Activated naive CD8-positive, alpha-beta T cell treated with anti-CD3 and anti-CD28 coated beads, Interleukin-2, amount 50 U/mL, for 16 hours (primary cell): Measurements from ENCODE around the gene ARHGEF28.

ENCODE experiments used
- DNase-seq: peaks from one replicate; pipeline ENCODE4 v3.0.0-alpha.2; 2020; ENCODE audit warnings: low read depth, low spot score

The ARHGEF28 gene

GRCh38 chr5:73958037-73958436, 332.0 kb downstream of the ARHGEF28 start:
- DNase-seq, result no peak

- no peak for DNase-seq
These were observed 334.0 kb downstream of the ARHGEF28 start for GRCh38 chr5:73960023-73960422.

GRCh38 chr5:73960426-73960825, 334.4 kb downstream of the ARHGEF28 start:
- DNase-seq, result no peak

- DNase-seq, result no peak
These were observed 336.9 kb downstream of the ARHGEF28 start for GRCh38 chr5:73962801-73963425.

DNA sequence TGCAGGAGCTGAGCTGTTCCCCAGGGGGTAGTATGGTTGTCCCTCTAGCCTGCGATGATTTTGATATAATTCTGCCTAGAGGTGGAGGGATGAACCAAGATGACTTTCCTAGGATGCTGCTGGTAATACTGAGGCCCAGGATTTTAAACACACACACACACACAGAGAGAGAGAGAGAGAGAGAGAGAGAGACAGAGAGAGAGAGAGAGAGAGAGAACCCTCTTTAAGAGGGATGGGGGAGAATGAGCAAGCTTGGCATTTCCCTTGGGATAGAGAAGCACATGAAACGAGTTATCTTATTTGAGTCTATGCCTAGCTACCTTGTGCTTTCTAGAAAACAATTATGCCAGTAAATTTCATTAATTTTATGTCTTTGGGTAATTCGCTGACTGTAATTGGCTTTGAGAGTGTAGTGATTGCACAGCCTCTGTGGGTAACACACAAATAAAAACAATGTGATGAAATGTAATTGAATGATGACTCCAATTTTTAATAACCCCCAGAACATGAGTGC, 338.4 kb downstream of the ARHGEF28 start:
- DNase-seq, result no peak

- DNase-seq, result no peak
These were observed 340.5 kb downstream of the ARHGEF28 start for GRCh38 chr5:73966451-73966850.

- DNase-seq, result no peak
These were observed 341.4 kb downstream of the ARHGEF28 start for GRCh38 chr5:73967347-73967746.

- DNase-seq, result no peak
These were observed 342.2 kb downstream of the ARHGEF28 start for GRCh38 chr5:73968246-73968645.

DNA sequence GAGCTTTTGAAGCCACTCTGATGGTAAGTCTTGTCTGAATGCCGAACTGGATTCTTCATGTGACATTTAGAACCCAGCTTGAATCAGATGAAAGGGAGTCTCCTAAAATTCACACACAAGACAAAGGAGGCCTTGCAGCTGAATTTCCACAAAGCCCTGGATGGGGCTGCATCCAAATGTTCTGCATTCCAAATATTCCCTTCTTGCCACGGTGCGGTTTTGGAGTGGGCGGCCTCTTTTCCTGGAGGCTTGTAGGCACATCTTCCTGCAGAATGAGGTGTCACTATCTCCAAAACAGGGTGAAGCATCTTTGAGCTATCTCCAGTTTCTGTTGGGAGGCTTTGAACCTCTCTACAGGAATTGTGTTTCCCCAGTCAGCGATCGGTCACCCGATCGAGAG, 342.7 kb downstream of the ARHGEF28 start:
- no peak for DNase-seq

- no peak for DNase-seq
These were observed 343.4 kb downstream of the ARHGEF28 start for GRCh38 chr5:73969195-73970036.

GRCh38 chr5:73971326-73971725, 345.3 kb downstream of the ARHGEF28 start:
- DNase-seq, result no peak

DNA sequence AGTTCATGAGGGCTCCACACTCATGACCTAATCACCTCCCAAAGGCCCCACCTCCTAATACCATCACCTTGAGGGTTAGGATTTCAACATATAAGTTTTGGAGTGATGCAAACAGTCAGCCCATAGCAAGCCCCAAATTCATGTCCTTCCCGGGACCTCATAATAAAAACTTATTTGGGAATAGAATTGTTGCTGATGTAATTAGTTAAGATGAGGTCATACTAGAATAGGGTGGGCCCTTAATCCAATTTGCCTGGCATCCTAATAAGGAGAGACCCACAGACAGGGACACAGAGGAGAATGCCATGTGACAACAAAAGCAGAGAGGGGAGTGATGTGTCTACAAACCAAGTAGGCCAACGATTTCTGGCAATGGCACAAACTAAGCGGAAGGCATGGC, 347.1 kb downstream of the ARHGEF28 start:
- no peak for DNase-seq

GRCh38 chr5:73974871-73975360, 348.9 kb downstream of the ARHGEF28 start:
- DNase-seq, result no peak

GRCh38 chr5:73975845-73976244, 349.8 kb downstream of the ARHGEF28 start:
- no peak for DNase-seq

DNA sequence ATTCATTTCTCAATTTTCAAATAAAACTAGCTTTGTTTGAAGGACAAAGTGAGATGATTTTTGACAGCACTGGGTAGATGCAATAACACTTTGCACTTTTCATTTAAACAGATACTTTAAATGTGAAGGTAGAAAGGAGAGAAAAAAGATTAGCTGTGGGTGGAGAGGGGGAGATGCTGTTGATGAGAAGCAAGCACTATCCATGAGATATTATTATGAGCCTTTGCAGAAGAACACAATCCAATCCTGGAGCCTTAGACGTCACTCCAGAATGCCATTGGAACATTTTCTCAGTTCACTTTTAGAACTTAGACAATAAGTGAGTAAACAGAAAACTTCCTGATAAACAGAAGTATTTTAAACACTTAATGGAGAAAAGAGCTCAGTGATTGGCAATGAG, 351.1 kb downstream of the ARHGEF28 start:
- DNase-seq, result no peak

DNA sequence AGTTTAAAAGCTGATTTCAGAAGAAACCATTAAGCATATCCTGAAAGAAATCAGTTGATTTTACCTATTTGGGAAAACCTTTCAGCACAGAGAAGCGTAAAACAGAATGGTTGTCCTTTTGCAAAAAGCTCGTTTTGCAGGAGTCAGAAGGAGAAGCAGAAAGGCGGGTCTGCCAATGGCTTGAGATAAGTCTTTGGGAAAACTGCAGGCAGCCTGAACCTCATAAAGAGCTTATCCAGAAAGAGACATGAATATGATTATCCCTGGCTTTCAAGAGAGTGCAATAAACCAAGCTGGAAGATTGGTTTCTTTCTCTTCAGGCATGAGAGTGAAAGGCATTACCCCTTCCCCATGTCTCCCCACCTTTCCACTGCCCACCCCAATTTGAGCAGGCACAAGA, 353.3 kb downstream of the ARHGEF28 start:
- DNase-seq, result no peak

GRCh38 chr5:73981704-73982103, 355.7 kb downstream of the ARHGEF28 start:
- DNase-seq, result no peak

DNA sequence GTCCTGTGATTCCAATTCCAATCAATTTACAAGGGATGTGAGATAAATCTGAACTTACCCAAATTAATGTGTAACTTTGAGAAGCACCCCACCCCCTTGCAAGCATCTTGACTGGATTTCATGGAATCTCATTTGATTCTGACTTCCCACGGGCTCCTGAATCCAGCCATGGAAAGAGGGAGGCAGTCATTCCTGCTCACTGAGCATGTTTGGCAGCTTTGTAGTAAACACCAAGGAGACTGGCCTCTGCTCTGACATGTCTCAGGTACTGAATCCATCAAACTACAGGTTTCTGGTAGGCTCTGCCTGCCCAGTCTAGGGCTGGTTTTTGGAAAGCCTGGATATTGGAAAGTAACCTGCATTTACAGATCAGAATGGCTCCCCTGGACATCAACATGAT, 357.6 kb downstream of the ARHGEF28 start:
- DNase-seq, result no peak

GRCh38 chr5:73985145-73985544, 359.1 kb downstream of the ARHGEF28 start:
- DNase-seq, result no peak

DNA sequence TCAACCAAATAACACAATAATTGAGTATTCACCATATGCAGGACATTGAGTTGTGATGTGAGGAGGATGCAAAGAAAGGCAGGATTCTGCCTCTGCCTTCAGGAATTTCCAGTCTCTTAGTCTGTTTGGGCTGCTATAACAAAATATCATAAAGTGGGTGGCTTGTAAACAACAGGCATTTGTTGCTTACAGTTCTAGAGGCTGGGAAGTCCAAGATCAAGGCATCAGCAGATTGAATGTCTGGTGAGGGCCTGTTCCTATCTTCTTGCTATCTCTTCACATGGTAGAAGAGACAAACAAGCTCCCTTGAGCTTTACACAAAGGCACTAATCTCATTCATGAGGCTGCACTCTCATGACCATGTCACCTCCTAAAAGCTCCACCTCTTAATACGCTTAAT, 360.7 kb downstream of the ARHGEF28 start:
- no peak for DNase-seq

GRCh38 chr5:73987915-73988314, 361.9 kb downstream of the ARHGEF28 start:
- no peak for DNase-seq

DNA sequence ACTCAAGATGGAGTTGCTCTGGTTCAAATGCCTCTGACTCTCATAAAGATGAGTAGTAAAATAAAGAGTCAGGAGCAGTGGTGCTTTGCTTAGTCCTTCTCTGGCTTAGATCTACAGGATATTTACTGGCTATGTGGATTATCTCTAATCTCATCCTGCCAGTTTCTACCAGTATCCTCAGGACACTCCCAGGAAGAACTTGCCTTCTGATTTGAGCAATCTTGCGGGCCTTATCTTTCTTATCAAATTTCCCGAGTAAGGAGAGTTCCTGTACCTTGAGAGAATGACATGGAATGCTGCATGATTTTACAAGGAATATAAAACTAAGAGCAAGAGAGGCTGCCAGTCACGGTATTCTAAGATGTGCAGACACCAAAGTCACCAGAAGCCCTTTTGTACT, 364.0 kb downstream of the ARHGEF28 start:
- no peak for DNase-seq
